HG03280 (cell line): ENCODE measurements around the gene ACSS1.

Experiments used
- ATAC-seq: cut with Tn5 transposase; IDR thresholded peaks from one replicate; pipeline ENCODE4 v1.9.1; 2021; ENCODE audit warnings: mild to moderate bottlenecking, moderate library complexity; ENCODE audit not compliant: unreplicated experiment

The ACSS1 gene

GRCh38 chr20:25046736-25047666, 10.9 kb downstream of the ACSS1 start:
- no peak for ATAC-seq

- ATAC-seq, result no peak
Observed at GRCh38 chr20:25046181-25046641, 11.7 kb downstream of the ACSS1 start.

- no peak for ATAC-seq
Observed at GRCh38 chr20:25045343-25045712, 12.6 kb downstream of the ACSS1 start.

- no peak for ATAC-seq
Observed at GRCh38 chr20:25044660-25045342, 13.1 kb downstream of the ACSS1 start.

- no peak for ATAC-seq
Observed at GRCh38 chr20:25044261-25044560, 13.7 kb downstream of the ACSS1 start.

GRCh38 chr20:25043499-25044260, 14.3 kb downstream of the ACSS1 start:
- ATAC-seq, result no peak

GRCh38 chr20:25042531-25043498, 15.1 kb downstream of the ACSS1 start:
- peak; percentile 92 for ATAC-seq

- no peak for ATAC-seq
Observed at GRCh38 chr20:25041813-25042530, 16.0 kb downstream of the ACSS1 start.

GRCh38 chr20:25040438-25040831, 17.5 kb downstream of the ACSS1 start:
- ATAC-seq, result no peak

GRCh38 chr20:25039697-25040437, 18.1 kb downstream of the ACSS1 start:
- no peak for ATAC-seq

- ATAC-seq, result no peak
Observed at GRCh38 chr20:25038591-25039015, 19.3 kb downstream of the ACSS1 start.

GRCh38 chr20:25038103-25038410, 19.9 kb downstream of the ACSS1 start:
- ATAC-seq, result no peak

- no peak for ATAC-seq
Observed at GRCh38 chr20:25037288-25038102, 20.4 kb downstream of the ACSS1 start.

- no peak for ATAC-seq
Observed at GRCh38 chr20:25036331-25036936, 21.5 kb downstream of the ACSS1 start.

- ATAC-seq, result no peak
Observed at GRCh38 chr20:25035921-25036320, 22.0 kb downstream of the ACSS1 start.

GRCh38 chr20:25033924-25034300, 24.0 kb downstream of the ACSS1 start:
- no peak for ATAC-seq

GRCh38 chr20:25033265-25033923, 24.5 kb downstream of the ACSS1 start:
- no peak for ATAC-seq
